ENCODE results near the gene PRELP. TPM values are rescaled to one million over a fixed set of nuclear protein-coding genes. Genes with fewer than 3 reads are reported as not detected.
A peak's percentile ranks its signal among the peaks of the same experiment; 100 is the strongest.
"Not testable (repeated sequence)": the region's sequence is repeated elsewhere in the genome, so short reads cannot be mapped to it uniquely, and the experiment has no call there.

The PRELP gene
- total and polyA plus RNA-seq, 4 donors, result 0.09 to 5.8 (median 3.6) TPM

GRCh38 chr1:203447151-203447550, 28.5 kb upstream of the PRELP start:
- Histone ChIP-seq H3K4me1 (ENCODE audit: control insufficient read depth in 4 of 4, insufficient read depth in 4 of 4, low read length in 3 of 4) (no peaks in the 10 kb centered on the region), H3K36me3 (ENCODE audit: control insufficient read depth in 4 of 4, insufficient read depth in 3 of 4, low read depth in 1 of 4, low read length in 3 of 4) (no peaks in the 10 kb centered on the region), H3K9me3 (ENCODE audit: control insufficient read depth in 4 of 4, low read length in 3 of 4) (no peaks in the 10 kb centered on the region), H3K4me3 (ENCODE audit: low read depth in 1 of 3, low read length in 3 of 3) (no peak overlapping the region), H3K27me3 (ENCODE audit: control insufficient read depth in 4 of 4, insufficient read depth in 4 of 4, low read length in 3 of 4) (no peaks in the 10 kb centered on the region), H3K27ac (ENCODE audit: low read depth in 1 of 2, low read length in 2 of 2) (no peak overlapping the region), H3K9ac (ENCODE audit: low read depth in 1 of 2, low read length in 2 of 2) (no peak overlapping the region)
- TF ChIP-seq JUND (IDR thresholded peaks at IDR 0.05) (no peak), HNF4G (IDR thresholded peaks at IDR 0.05) (no peak), RXRA (IDR thresholded peaks at IDR 0.05) (no peak), CTCF (IDR thresholded peaks at IDR 0.05; ENCODE audit: low read depth, low read length, missing input control) (no peak), NR2F2 (IDR thresholded peaks at IDR 0.05) (no peak), FOXA1 (IDR thresholded peaks at IDR 0.05) (no peak)
- 63% methylated on average over 2 of the region's 2 CpGs for WGBS
- no peak for DNase-seq (ENCODE audit: low spot score)

- not testable (repeated sequence) for H3K27me3 ChIP-seq (ENCODE audit: control insufficient read depth in 4 of 4, insufficient read depth in 4 of 4, low read length in 3 of 4); H3K36me3 ChIP-seq (ENCODE audit: control insufficient read depth in 4 of 4, insufficient read depth in 3 of 4, low read depth in 1 of 4, low read length in 3 of 4); H3K9me3 ChIP-seq (ENCODE audit: control insufficient read depth in 4 of 4, low read length in 3 of 4); H3K4me1 ChIP-seq (ENCODE audit: control insufficient read depth in 4 of 4, insufficient read depth in 4 of 4, low read length in 3 of 4); DNase-seq (ENCODE audit: low spot score); H3K9ac ChIP-seq (ENCODE audit: low read depth in 1 of 2, low read length in 2 of 2); H3K4me3 ChIP-seq (ENCODE audit: low read depth in 1 of 3, low read length in 3 of 3); H3K27ac ChIP-seq (ENCODE audit: low read depth in 1 of 2, low read length in 2 of 2)
- 94% methylated on average over 1 of the region's 1 CpG for WGBS
Measured at GRCh38 chr1:203447598-203447997, 28.0 kb upstream of the PRELP start.

GRCh38 chr1:203448521-203449061, 27.0 kb upstream of the PRELP start:
- H3K9ac ChIP-seq (ENCODE audit: low read depth in 1 of 2, low read length in 2 of 2), result no peak overlapping the region
- no peak overlapping the region for H3K4me3 ChIP-seq (ENCODE audit: low read depth in 1 of 3, low read length in 3 of 3)
- peaks cover 0 to 4% (median 0%) of the 10 kb centered on the region in 4 donors for H3K27me3 ChIP-seq (ENCODE audit: control insufficient read depth in 4 of 4, insufficient read depth in 4 of 4, low read length in 3 of 4)
- no peaks in the 10 kb centered on the region for H3K4me1 ChIP-seq (ENCODE audit: control insufficient read depth in 4 of 4, insufficient read depth in 4 of 4, low read length in 3 of 4)
- no peak for TF ChIP-seq SP1 (IDR thresholded peaks at IDR 0.05)
- TF ChIP-seq FOXA2 (IDR thresholded peaks at IDR 0.05), result no peak
- TF ChIP-seq GABPA (IDR thresholded peaks at IDR 0.05 in 1 of 2, conservative IDR thresholded peaks at IDR 0.05 in 1 of 2), result no peak
- no peak for TF ChIP-seq HNF4A (conservative IDR thresholded peaks at IDR 0.05)
- TF ChIP-seq FOXA1 (IDR thresholded peaks at IDR 0.05), result no peak
- TF ChIP-seq REST (IDR thresholded peaks at IDR 0.05), result no peak
- peak in 1 of 2 donors; percentile 19 for TF ChIP-seq RXRA (IDR thresholded peaks at IDR 0.05)
- TF ChIP-seq JUND (IDR thresholded peaks at IDR 0.05), result no peak
- no peak for TF ChIP-seq EGR1 (IDR thresholded peaks at IDR 0.05; ENCODE audit: low read depth in 2 of 2)
- no peak for TF ChIP-seq MAX (IDR thresholded peaks at IDR 0.05)
- TF ChIP-seq RAD21 (IDR thresholded peaks at IDR 0.05), result peak in 1 of 2 donors; percentile 11
- TF ChIP-seq NR2F2 (IDR thresholded peaks at IDR 0.05), result peak; percentile 95
- TF ChIP-seq TAF1 (conservative IDR thresholded peaks at IDR 0.05), result no peak
- no peak for TF ChIP-seq CTCF (IDR thresholded peaks at IDR 0.05; ENCODE audit: low read depth, low read length, missing input control)
- no peak for TF ChIP-seq ATF3 (IDR thresholded peaks at IDR 0.05)
- TF ChIP-seq YY1 (IDR thresholded peaks at IDR 0.05), result no peak
- TF ChIP-seq ZBTB33 (IDR thresholded peaks at IDR 0.05), result no peak
- TF ChIP-seq HNF4G (IDR thresholded peaks at IDR 0.05), result no peak
- H3K36me3 ChIP-seq (ENCODE audit: control insufficient read depth in 4 of 4, insufficient read depth in 3 of 4, low read depth in 1 of 4, low read length in 3 of 4), result no peaks in the 10 kb centered on the region
- no peaks in the 10 kb centered on the region for H3K9me3 ChIP-seq (ENCODE audit: control insufficient read depth in 4 of 4, low read length in 3 of 4)
- H3K27ac ChIP-seq (ENCODE audit: low read depth in 1 of 2, low read length in 2 of 2), result no peak overlapping the region
- WGBS, result 48% methylated on average over 9 of the region's 9 CpGs
- DNase-seq (ENCODE audit: low spot score), result no peak

Data from liver (tissue), 9 donors.